H1 (cell line): ENCODE measurements around the gene GGA1. TPM values are rescaled to one million over a fixed set of nuclear protein-coding genes. Genes with fewer than 3 reads are reported as not detected.

Experiments used
- CTCF ChIA-PET: fragments of 300-600 bp; sonication (Branson Sonifier 250); formaldehyde crosslinking; loops from one replicate; lab custom pipeline; 2021; ENCODE audit not compliant: partially characterized antibody; lab: Charles Lee
- POLR2A ChIA-PET: fragments of 300-600 bp; sonication (Branson Sonifier 250); formaldehyde crosslinking; loops from one replicate; lab custom pipeline; 2021; ENCODE audit warnings: inconsistent platforms; ENCODE audit not compliant: partially characterized antibody; lab: Charles Lee
- DNase-seq, 2 experiments: peaks; one replicate each; pipeline versions ENCODE4 v3.0.0 to v3.0.0-alpha.2; 2010 to 2022; ENCODE audit warnings: low spot score in 2 of 2, low read depth in 1 of 2, mixed read lengths in 1 of 2
- FAIRE-seq: peaks from 2 replicates; lab custom pipeline; 2011; peaks lifted over from hg19 to GRCh38; lab: Jason Lieb, UNC
- H2AFZ ChIP-seq: 2 replicates; pipeline ENCODE4 v1.8.1; 2012; ENCODE audit warnings: low read length, inconsistent platforms
- H2AK5ac ChIP-seq: 2 replicates; pipeline ENCODE4 v1.6.1; 2013; ENCODE audit warnings: low read depth, low read length
- H2BK120ac ChIP-seq: replicated peaks from 2 replicates; pipeline ENCODE3; 2013; ENCODE audit warnings: low read depth, low read length, inconsistent platforms
- H2BK12ac ChIP-seq: 2 replicates; pipeline ENCODE4 v1.6.1; 2013; ENCODE audit warnings: low read depth, low read length
- H2BK15ac ChIP-seq: 2 replicates; pipeline ENCODE4 v1.6.1; 2013; ENCODE audit warnings: low read length
- H2BK20ac ChIP-seq: 2 replicates; pipeline ENCODE4 v1.6.1; 2013; ENCODE audit warnings: low read length
- H2BK5ac ChIP-seq: 2 replicates; pipeline ENCODE4 v1.6.1; 2013; ENCODE audit warnings: low read depth, low read length
- H3K14ac ChIP-seq: 2 replicates; pipeline ENCODE4 v1.6.1; 2013; ENCODE audit warnings: inconsistent platforms; ENCODE audit not compliant: insufficient read length
- H3K18ac ChIP-seq: 2 replicates; pipeline ENCODE4 v1.6.1; 2013; ENCODE audit warnings: low read length; ENCODE audit errors: extremely low read depth
- H3K23ac ChIP-seq: 2 replicates; pipeline ENCODE4 v1.6.1; 2013; ENCODE audit warnings: inconsistent platforms; ENCODE audit not compliant: insufficient read length
- H3K23me2 ChIP-seq: 2 replicates; pipeline ENCODE4 v1.6.1; 2013; ENCODE audit warnings: low read depth, low read length
- H3K27ac ChIP-seq: 2 replicates; pipeline ENCODE4 v1.6.1; 2011; ENCODE audit warnings: low read depth, low read length, inconsistent platforms
- H3K27me3 ChIP-seq, 4 experiments: replicated peaks in 1 of 4; 1 replicate in 1 of 4; 2 replicates in 3 of 4; pipeline versions ENCODE4 v1.6.1 to v1.8.1; 2011 to 2013; ENCODE audit warnings: low read length in 3 of 4, mild to moderate bottlenecking in 3 of 4, inconsistent platforms in 2 of 4, mixed read lengths in 2 of 4, moderate library complexity in 1 of 4; ENCODE audit not compliant: control insufficient read depth in 3 of 4, insufficient read depth in 3 of 4; ENCODE audit errors: extremely low read depth in 1 of 4
- H3K36me3 ChIP-seq, 4 experiments: 2 replicates each; pipeline versions ENCODE4 v1.6.1 to v1.8.1; 2011 to 2013; ENCODE audit warnings: mild to moderate bottlenecking in 4 of 4, low read length in 3 of 4, moderate library complexity in 2 of 4, control low read depth in 1 of 4, inconsistent platforms in 1 of 4; ENCODE audit not compliant: insufficient read depth in 4 of 4, control insufficient read depth in 2 of 4
- H3K4ac ChIP-seq: replicated peaks from 2 replicates; pipeline ENCODE3; 2013; ENCODE audit warnings: low read length, low read depth, mixed read lengths, inconsistent platforms; ENCODE audit not compliant: insufficient read length
- H3K4me1 ChIP-seq, 4 experiments: replicated peaks in 1 of 4; 1 replicate in 1 of 4; 2 replicates in 3 of 4; pipeline versions ENCODE4 v1.6.1 to v1.8.1; 2011 to 2013; ENCODE audit warnings: low read length in 3 of 4, inconsistent platforms in 2 of 4, mixed read lengths in 1 of 4; ENCODE audit not compliant: insufficient read depth in 4 of 4, control insufficient read depth in 3 of 4
- H3K4me2 ChIP-seq, 2 experiments: 2 replicates each; pipeline versions ENCODE4 v1.6.1 to v1.8.1; 2011 to 2013; ENCODE audit warnings: low read depth in 2 of 2, low read length in 2 of 2, control low read depth in 1 of 2, inconsistent platforms in 1 of 2, mild to moderate bottlenecking in 1 of 2; ENCODE audit not compliant: insufficient read depth in 1 of 2
- H3K4me3 ChIP-seq, 4 experiments: fragments of 200-600, 300-600 bp in 1 of 4; sonication (generic), shearing (Covaris generic), sonication (Bioruptor Twin) in 1 of 4; 2 replicates each; pipeline versions ENCODE4 v1.5.1 to v1.8.1; 2011 to 2016; ENCODE audit warnings: low read length in 4 of 4, low read depth in 3 of 4, control low read depth in 2 of 4, inconsistent platforms in 2 of 4, mild to moderate bottlenecking in 2 of 4, mixed read lengths in 1 of 4, moderate library complexity in 1 of 4; ENCODE audit not compliant: insufficient read depth in 2 of 4; ENCODE audit errors: extremely low read depth in 1 of 4
- H3K56ac ChIP-seq: replicated peaks from 2 replicates; pipeline ENCODE3; 2013; ENCODE audit warnings: low read depth, mild to moderate bottlenecking, mixed read lengths, low read length, inconsistent platforms; ENCODE audit not compliant: insufficient read length
- H3K79me1 ChIP-seq: 2 replicates; pipeline ENCODE4 v1.6.1; 2013; ENCODE audit warnings: low read depth, low read length, control low read depth
- H3K79me2 ChIP-seq, 2 experiments: 2 replicates each; pipeline versions ENCODE4 v1.6.1 to v1.8.1; 2012 to 2013; ENCODE audit warnings: low read length in 2 of 2, mild to moderate bottlenecking in 2 of 2, inconsistent platforms in 1 of 2; ENCODE audit not compliant: insufficient read depth in 2 of 2, control insufficient read depth in 1 of 2
- H3K9ac ChIP-seq, 4 experiments: replicated peaks in 1 of 4; 1 replicate in 1 of 4; 2 replicates in 3 of 4; pipeline versions ENCODE4 v1.6.1 to v1.8.1; 2011 to 2013; ENCODE audit warnings: low read depth in 3 of 4, low read length in 3 of 4, control low read depth in 2 of 4, mild to moderate bottlenecking in 2 of 4, moderate library complexity in 2 of 4, inconsistent platforms in 1 of 4; ENCODE audit errors: extremely low read depth in 1 of 4
- H3K9me3 ChIP-seq, 2 experiments: 2 replicates each; pipeline versions ENCODE4 v1.6.1 to v1.8.1; 2012 to 2013; ENCODE audit warnings: mild to moderate bottlenecking in 2 of 2, moderate library complexity in 2 of 2, control low read depth in 1 of 2, inconsistent platforms in 1 of 2, low read depth in 1 of 2, low read length in 1 of 2, mixed read lengths in 1 of 2; ENCODE audit not compliant: insufficient read depth in 2 of 2
- H4K20me1 ChIP-seq, 2 experiments: replicated peaks in 1 of 2; 2 replicates each; pipeline versions ENCODE3 to v1.8.1; 2011 to 2013; ENCODE audit warnings: inconsistent platforms in 2 of 2, low read length in 2 of 2, mild to moderate bottlenecking in 1 of 2; ENCODE audit not compliant: insufficient read depth in 2 of 2, control insufficient read depth in 1 of 2
- H4K5ac ChIP-seq: 2 replicates; pipeline ENCODE4 v1.6.1; 2013; ENCODE audit warnings: low read length, low read depth, mixed read lengths, inconsistent platforms; ENCODE audit not compliant: insufficient read length
- H4K8ac ChIP-seq: 2 replicates; pipeline ENCODE4 v1.8.0; 2013; ENCODE audit warnings: mild to moderate bottlenecking, moderate library complexity, low read length, inconsistent platforms; ENCODE audit not compliant: insufficient read depth; ENCODE audit errors: extremely low read depth
- H4K91ac ChIP-seq: replicated peaks from 2 replicates; pipeline ENCODE3; 2013; ENCODE audit warnings: low read length, mixed read lengths, inconsistent platforms; ENCODE audit not compliant: insufficient read length
- CHD2 ChIP-seq: IDR thresholded peaks from 2 replicates; pipeline ENCODE4 v1.6.1; 2012; ENCODE audit warnings: low read length, improper control_type of control experiment
- FOSL1 ChIP-seq: IDR thresholded peaks from 2 replicates; pipeline ENCODE4 v1.6.1; 2011; ENCODE audit warnings: mild to moderate bottlenecking, low read depth, low read length, moderate library complexity; ENCODE audit not compliant: insufficient read depth
- KDM1A ChIP-seq: fragments of 200-600, 300-600 bp; sonication (generic); IDR thresholded peaks from 2 replicates; pipeline ENCODE4 v1.7.1; 2016; ENCODE audit warnings: mild to moderate bottlenecking, low read length, borderline replicate concordance
- KDM4A ChIP-seq: IDR thresholded peaks from one replicate; pipeline ENCODE4 v1.7.1; 2012; ENCODE audit warnings: low read depth, mild to moderate bottlenecking, moderate library complexity, low read length, inconsistent platforms; ENCODE audit not compliant: severe bottlenecking
- KDM5A ChIP-seq: fragments of 200-600 bp; IDR thresholded peaks from 2 replicates; pipeline ENCODE4 v1.7.1; 2012; ENCODE audit warnings: mild to moderate bottlenecking, low read length, inconsistent platforms, mixed read lengths
- RNF2 ChIP-seq: fragments of 200-900, 300-1000 bp; sonication (generic); IDR thresholded peaks from 2 replicates; pipeline ENCODE4 v1.7.1; 2016; ENCODE audit warnings: borderline replicate concordance, low read depth, mild to moderate bottlenecking, antibody characterized with exemption, low read length; ENCODE audit not compliant: poor library complexity, severe bottlenecking; ENCODE audit errors: missing control alignments
- TBP ChIP-seq: IDR thresholded peaks from 2 replicates; pipeline ENCODE4 v1.6.1; 2011; ENCODE audit warnings: low read depth, low read length, improper control_type of control experiment
- TEAD4 ChIP-seq: IDR thresholded peaks from 2 replicates; pipeline ENCODE4 v1.6.1; 2012; ENCODE audit warnings: low read depth, low read length, inconsistent platforms, mixed read lengths
- WGBS, 2 experiments: shearing (Covaris generic) in 1 of 2; methylation state at CpG; one replicate each; pipeline versions ENCODE4 v1.1.6 to v1.1.7; 2013 to 2015; ENCODE audit warnings: low lambda C conversion rate in 2 of 2, mixed read lengths in 2 of 2, inconsistent platforms in 1 of 2, low coverage in 1 of 2, missing lambda C conversion rate in 1 of 2; ENCODE audit not compliant: insufficient replicate concordance in 2 of 2, insufficient coverage in 1 of 2, insufficient read length in 1 of 2; ENCODE audit errors: extremely low coverage in 1 of 2, missing lambda C conversion rate in 1 of 2; 5-methylcytosine and 5-hydroxymethylcytosine counted together
- polyA plus RNA-seq, 7 experiments: library from polyadenylated mRNA; depleted of rRNA in 3 of 7; stranded (reverse) in 5 of 7; unstranded in 2 of 7; fragments of >200 nt in 5 of 7; fragments of 200-250 nt in 2 of 7; gene quantifications; 1 replicate in 5 of 7; 2 replicates in 1 of 7; 4 replicates in 1 of 7; pipeline versions ENCODE4 v1.2.1 to v1.2.3, GENCODE V29; 2011 to 2013; ENCODE audit warnings: missing spikeins in 2 of 7, mixed read lengths in 2 of 7
- total RNA-seq: library from RNA; stranded (reverse); fragmentation: NEBNext Ultra II Directional; extraction: Animal tissue kit (Norgen Biotek cat#: 25700); gene quantifications from 2 replicates; pipeline ENCODE4 v1.2.1, GENCODE V29; 2021
- TF ChIP-seq, protein P1 (sequence below): IDR thresholded peaks from 2 replicates; pipeline ENCODE4 v1.6.1; 2011; ENCODE audit warnings: low read length, improper control_type of control experiment

Gene GGA1
- total and polyA plus RNA-seq, 2 of the 8 experiments (the other 6 are each of a cell fraction or from before 2014, with no cell fraction given): 49.3 to 57.2 TPM

DNA sequence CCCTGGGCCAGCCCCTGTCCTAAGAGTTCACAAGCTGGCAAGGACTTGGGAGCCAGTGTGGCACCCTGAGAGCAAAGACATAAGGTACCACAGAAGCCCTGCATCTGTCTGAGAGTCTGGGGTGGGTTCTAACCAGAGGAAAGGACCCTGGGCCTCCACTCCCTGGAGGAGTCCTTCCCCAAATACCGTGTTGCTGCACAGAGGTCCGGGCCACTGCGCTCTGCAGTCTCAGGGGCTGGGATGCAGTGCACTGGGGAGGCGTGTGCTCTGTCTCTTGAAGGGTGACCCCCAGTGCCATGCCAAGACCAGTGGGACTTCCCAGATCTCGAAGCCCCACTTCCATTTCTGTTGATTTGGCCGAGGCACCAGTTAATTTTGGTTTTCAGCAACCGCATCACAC lies 26.5 kb downstream of the GGA1 start:
- H2BK20ac ChIP-seq: no peak overlapping the region
- 94% methylated on average over 7 of the region's 7 CpGs; no CpG with 5 or more reads in 1 of the 2 experiments for WGBS, 2 experiments
- H3K56ac ChIP-seq: no peak overlapping the region
- no peak overlapping the region for H3K4ac ChIP-seq
- no peak overlapping the region for H2BK5ac ChIP-seq
- H4K5ac ChIP-seq: no peak overlapping the region
- DNase-seq (no peak), FAIRE-seq (no peak)
- H3K9ac ChIP-seq: no peak overlapping the region
- H4K8ac ChIP-seq: no peak overlapping the region
- no peak overlapping the region for H2BK120ac ChIP-seq
- no peaks in the 10 kb centered on the region for H4K20me1 ChIP-seq
- no peak overlapping the region for H3K27ac ChIP-seq
- H2BK12ac ChIP-seq: no peak overlapping the region
- no peak overlapping the region for H4K91ac ChIP-seq
- H3K36me3 ChIP-seq: no peaks in the 10 kb centered on the region; a peak in 1 of 8 replicates
- no peaks in the 10 kb centered on the region for H3K9me3 ChIP-seq
- H3K4me1 ChIP-seq: peaks cover 5 to 30% (median 24%) of the 10 kb centered on the region in 4 experiments
- no peak overlapping the region for H3K18ac ChIP-seq
- no peaks in the 10 kb centered on the region for H3K27me3 ChIP-seq
- no peak for TF ChIP-seq TEAD4
- no peak for TF ChIP-seq CHD2
- no peak for TF ChIP-seq RNF2
- TF ChIP-seq, protein P1, sequence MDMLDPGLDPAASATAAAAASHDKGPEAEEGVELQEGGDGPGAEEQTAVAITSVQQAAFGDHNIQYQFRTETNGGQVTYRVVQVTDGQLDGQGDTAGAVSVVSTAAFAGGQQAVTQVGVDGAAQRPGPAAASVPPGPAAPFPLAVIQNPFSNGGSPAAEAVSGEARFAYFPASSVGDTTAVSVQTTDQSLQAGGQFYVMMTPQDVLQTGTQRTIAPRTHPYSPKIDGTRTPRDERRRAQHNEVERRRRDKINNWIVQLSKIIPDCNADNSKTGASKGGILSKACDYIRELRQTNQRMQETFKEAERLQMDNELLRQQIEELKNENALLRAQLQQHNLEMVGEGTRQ: no peak
- no peak for TF ChIP-seq KDM5A
- TF ChIP-seq KDM4A: no peak
- no peak for TF ChIP-seq FOSL1
- no peak for TF ChIP-seq KDM1A
- TF ChIP-seq TBP: no peak
- TF ChIP-seq, all 59 proteins: peak for 0
- CTCF ChIA-PET: interaction anchor here (0.9 to 11.4 kb wide), 11 partner anchors 8 to 69 kb away, joined by 3 to 261 read pairs (median 11); partner anchors contain the start of genes GGA1, LGALS1 and NOL12
- no peak overlapping the region for H3K4me3 ChIP-seq
- H3K79me2 ChIP-seq: no peaks in the 10 kb centered on the region
- POLR2A ChIA-PET: interaction anchor here (0.9 to 5.4 kb wide), 5 partner anchors 8 to 52 kb away, joined by 3 to 32 read pairs (median 6); no protein-coding TSS in a partner anchor
- H2BK15ac ChIP-seq: no peak overlapping the region
- H3K14ac ChIP-seq: no peak overlapping the region
- no peaks in the 10 kb centered on the region for H3K79me1 ChIP-seq
- peaks cover 3% of the 10 kb centered on the region for H3K23me2 ChIP-seq
- H2AFZ ChIP-seq: no peak overlapping the region
- H2AK5ac ChIP-seq: peak overlapping the region; percentile 13; the same call in 1 of the 2 replicates
- H3K4me2 ChIP-seq: no peak overlapping the region
- H3K23ac ChIP-seq: no peak overlapping the region
